Keratinocyte (primary cell): Measurements from ENCODE around the gene KDM4F. TPM values are rescaled to one million over a fixed set of nuclear protein-coding genes. Genes with fewer than 3 reads are reported as not detected.

Source experiments
- DNase-seq: peaks from one replicate; pipeline ENCODE4 v3.0.0-alpha.2; 2011; ENCODE audit warnings: low read depth, missing footprints, low spot score
- FAIRE-seq: peaks from 2 replicates; lab custom pipeline; 2011; peaks lifted over from hg19 to GRCh38; lab: Jason Lieb, UNC
- H2AFZ ChIP-seq: 2 replicates; pipeline ENCODE4 v1.6.0; 2012; ENCODE audit warnings: low read length, control low read depth, inconsistent platforms; ENCODE audit not compliant: control insufficient read depth
- H3K27ac ChIP-seq: 2 replicates; pipeline ENCODE4 v1.5.1; 2011; ENCODE audit warnings: low read length; ENCODE audit not compliant: control insufficient read depth, insufficient read depth
- H3K27me3 ChIP-seq: 3 replicates; pipeline ENCODE4 v1.6.0; 2011; ENCODE audit warnings: low read length; ENCODE audit not compliant: control insufficient read depth, insufficient read depth; ENCODE audit errors: extremely low read depth
- H3K36me3 ChIP-seq, 2 experiments: 2 replicates in 1 of 2; 3 replicates in 1 of 2; pipeline ENCODE4 v1.5.1; 2011; ENCODE audit warnings: low read length in 2 of 2, mild to moderate bottlenecking in 1 of 2; ENCODE audit not compliant: control insufficient read depth in 2 of 2, insufficient read depth in 2 of 2; ENCODE audit errors: extremely low read depth in 1 of 2
- H3K4me1 ChIP-seq: 3 replicates; pipeline ENCODE4 v1.5.1; 2011; ENCODE audit warnings: low read length; ENCODE audit not compliant: control insufficient read depth, insufficient read depth; ENCODE audit errors: extremely low read depth
- H3K4me2 ChIP-seq: 3 replicates; pipeline ENCODE4 v1.6.0; 2011; ENCODE audit warnings: low read depth, low read length; ENCODE audit not compliant: control insufficient read depth, insufficient read depth; ENCODE audit errors: extremely low read depth
- H3K4me3 ChIP-seq, 3 experiments: fragments of 200-600 bp in 1 of 3; sonication (generic) in 1 of 3; 2 replicates in 2 of 3; 3 replicates in 1 of 3; pipeline ENCODE4 v1.5.1; 2011 to 2016; ENCODE audit warnings: low read length in 3 of 3, mild to moderate bottlenecking in 3 of 3, control low read depth in 2 of 3, inconsistent platforms in 1 of 3, low read depth in 1 of 3, mixed read lengths in 1 of 3, mixed run types in 1 of 3, moderate library complexity in 1 of 3; ENCODE audit not compliant: control insufficient read depth in 2 of 3, insufficient read depth in 2 of 3; ENCODE audit errors: extremely low read depth in 1 of 3
- H3K79me2 ChIP-seq: 2 replicates; pipeline ENCODE4 v1.6.0; 2012; ENCODE audit warnings: low read length; ENCODE audit not compliant: control insufficient read depth, insufficient read depth
- H3K9ac ChIP-seq: 3 replicates; pipeline ENCODE4 v1.6.0; 2011; ENCODE audit warnings: low read length; ENCODE audit not compliant: control insufficient read depth, insufficient read depth; ENCODE audit errors: extremely low read depth
- H3K9me1 ChIP-seq: 3 replicates; pipeline ENCODE4 v1.6.0; 2011; ENCODE audit warnings: low read length; ENCODE audit not compliant: control insufficient read depth, insufficient read depth; ENCODE audit errors: extremely low read depth
- H3K9me3 ChIP-seq: 2 replicates; pipeline ENCODE4 v1.5.1; 2012; ENCODE audit warnings: low read depth, low read length; ENCODE audit not compliant: control insufficient read depth
- H4K20me1 ChIP-seq: 3 replicates; pipeline ENCODE4 v1.6.0; 2011; ENCODE audit warnings: low read length; ENCODE audit not compliant: control insufficient read depth, insufficient read depth; ENCODE audit errors: extremely low read depth
- CTCF ChIP-seq, 3 experiments: IDR thresholded peaks in 1 of 3; conservative IDR thresholded peaks in 1 of 3; optimal IDR thresholded peaks in 1 of 3; 2 replicates in 2 of 3; 3 replicates in 1 of 3; pipeline versions ENCODE3 to v1.5.1; 2011; ENCODE audit warnings: low read length in 3 of 3, mild to moderate bottlenecking in 3 of 3, moderate library complexity in 2 of 3, control low read depth in 1 of 3, inconsistent platforms in 1 of 3; ENCODE audit not compliant: insufficient read depth in 2 of 3; ENCODE audit errors: extremely low read depth in 1 of 3
- EZH2 ChIP-seq: IDR thresholded peaks from one replicate; pipeline ENCODE4 v1.6.1; 2012; ENCODE audit warnings: inconsistent platforms, mild to moderate bottlenecking, low read length, moderate library complexity
- dilution Hi-C: fragments of 300-500 bp; cut with MboI; formaldehyde crosslinking; loops from one replicate; pipeline ENCODE4 v1.7.0; 2020; ENCODE audit warnings: low sequenced_read_pairs; ENCODE audit not compliant: extremely low pct_ligation_motif_present
- polyA plus RNA-seq, 5 experiments: library from polyadenylated mRNA; depleted of rRNA in 3 of 5; stranded (reverse) in 3 of 5; stranded (forward) in 1 of 5; unstranded in 1 of 5; fragments of >200 nt; gene quantifications; 1 replicate in 1 of 5; 2 replicates in 3 of 5; 3 replicates in 1 of 5; pipeline versions ENCODE4 v1.2.1 to v1.2.3, GENCODE V29; 2011 to 2012; ENCODE audit warnings: missing spikeins in 2 of 5, low read depth in 1 of 5, low replicate concordance in 1 of 5

Gene KDM4F
- polyA plus RNA-seq, 1 donor (not counting 4 experiments of a cell fraction or from before 2014, with no cell fraction given): not detected

- DNase-seq: no peak
- Histone ChIP-seq H4K20me1 (no peaks in the 10 kb centered on the region), H3K9ac (peak overlapping the region; percentile 93), H3K9me1 (no peaks in the 10 kb centered on the region), H3K36me3 (no peaks in the 10 kb centered on the region), H3K4me3 (peak overlapping the region; percentile 69 to 100 (median 99)), H3K79me2 (peaks cover 31% of the 10 kb centered on the region), H3K27me3 (no peaks in the 10 kb centered on the region), H2AFZ (peak overlapping the region; percentile 76), H3K27ac (peak overlapping the region; percentile 90), H3K9me3 (no peaks in the 10 kb centered on the region), H3K4me2 (peak overlapping the region; percentile 85), H3K4me1 (peaks cover 19% of the 10 kb centered on the region)
- FAIRE-seq: no peak
- no peak for TF ChIP-seq EZH2
- TF ChIP-seq CTCF (optimal IDR thresholded peaks at IDR 0.05 in 1 of 3, IDR thresholded peaks at IDR 0.05 in 1 of 3, conservative IDR thresholded peaks at IDR 0.05 in 1 of 3; ENCODE audit: extremely low read depth in 1 of 3, insufficient read depth in 2 of 3, low read length in 3 of 3): peak; percentile 40 to 67 (median 41)
- dilution Hi-C loops: no loop called here
Observed at GRCh38 chr11:95067039-95067840, 18.0 kb downstream of the KDM4F start.

DNA sequence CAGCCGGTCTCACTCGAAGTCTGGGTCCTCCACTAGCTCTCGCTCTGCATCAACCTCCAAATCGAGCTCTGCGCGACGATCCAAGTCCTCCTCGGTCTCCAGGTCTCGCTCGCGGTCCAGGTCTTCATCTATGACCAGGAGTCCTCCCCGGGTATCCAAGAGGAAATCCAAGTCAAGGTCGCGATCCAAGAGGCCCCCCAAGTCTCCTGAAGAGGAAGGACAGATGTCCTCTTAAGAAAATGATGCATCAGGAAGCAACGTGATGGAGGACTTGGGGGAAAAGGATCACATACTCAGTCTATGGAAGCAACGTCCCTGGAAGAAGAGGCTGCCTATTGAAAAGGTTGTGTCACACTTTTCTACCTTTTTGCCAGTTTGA lies 18.6 kb downstream of the KDM4F start:
- H4K20me1 ChIP-seq: no peaks in the 10 kb centered on the region
- peak overlapping the region; percentile 93 for H3K9ac ChIP-seq
- H3K27ac ChIP-seq: peak overlapping the region; percentile 90
- peak overlapping the region; percentile 69 to 100 (median 99) for H3K4me3 ChIP-seq
- FAIRE-seq (peak; percentile 9), DNase-seq (no peak)
- no peaks in the 10 kb centered on the region for H3K9me1 ChIP-seq
- peaks cover 31% of the 10 kb centered on the region for H3K79me2 ChIP-seq
- peak overlapping the region; percentile 76 for H2AFZ ChIP-seq
- no peaks in the 10 kb centered on the region for H3K9me3 ChIP-seq
- dilution Hi-C loops: no loop called here
- TF ChIP-seq CTCF (optimal IDR thresholded peaks at IDR 0.05 in 1 of 3, IDR thresholded peaks at IDR 0.05 in 1 of 3, conservative IDR thresholded peaks at IDR 0.05 in 1 of 3; ENCODE audit: extremely low read depth in 1 of 3, insufficient read depth in 2 of 3, low read length in 3 of 3): no peak
- no peak for TF ChIP-seq EZH2
- H3K4me1 ChIP-seq: peaks cover 22% of the 10 kb centered on the region
- H3K36me3 ChIP-seq: no peaks in the 10 kb centered on the region
- H3K4me2 ChIP-seq: peak overlapping the region; percentile 85
- H3K27me3 ChIP-seq: no peaks in the 10 kb centered on the region
